Measurements from ENCODE around the gene ABCA4.

ABCA4 gene

GRCh38 chr1:94101613-94102525 lies 19.1 kb downstream of the ABCA4 start:
- Histone ChIP-seq H3K4me1 (ENCODE audit: control insufficient read depth in 1 of 2, insufficient read depth in 2 of 2, low read length in 2 of 2) (peaks cover 0 to under 1% of the 10 kb centered on the region in 2 donors), H3K4me3 (ENCODE audit: low read depth in 1 of 2, low read length in 2 of 2) (no peak overlapping the region), H3K27ac (ENCODE audit: low read length) (no peak overlapping the region), H3K9me3 (ENCODE audit: control insufficient read depth in 1 of 2, low read length in 2 of 2) (no peaks in the 10 kb centered on the region), H3K27me3 (ENCODE audit: low read depth, low read length) (no peaks in the 10 kb centered on the region), H3K36me3 (ENCODE audit: control insufficient read depth in 1 of 2, insufficient read depth in 2 of 2, low read length in 2 of 2) (no peaks in the 10 kb centered on the region)

- H3K36me3 ChIP-seq (ENCODE audit: control insufficient read depth in 1 of 2, insufficient read depth in 2 of 2, low read length in 2 of 2): no peaks in the 10 kb centered on the region
- no peaks in the 10 kb centered on the region for H3K9me3 ChIP-seq (ENCODE audit: control insufficient read depth in 1 of 2, low read length in 2 of 2)
- peaks cover 0 to 9% of the 10 kb centered on the region in 2 donors for H3K4me1 ChIP-seq (ENCODE audit: control insufficient read depth in 1 of 2, insufficient read depth in 2 of 2, low read length in 2 of 2)
- no peak overlapping the region for H3K27ac ChIP-seq (ENCODE audit: low read length)
- no peaks in the 10 kb centered on the region for H3K27me3 ChIP-seq (ENCODE audit: low read depth, low read length)
- no peak overlapping the region for H3K4me3 ChIP-seq (ENCODE audit: low read depth in 1 of 2, low read length in 2 of 2)
Measured at GRCh38 chr1:94100785-94101612, 19.9 kb downstream of the ABCA4 start.

- Histone ChIP-seq H3K9me3 (ENCODE audit: control insufficient read depth in 1 of 2, low read length in 2 of 2) (no peaks in the 10 kb centered on the region), H3K36me3 (ENCODE audit: control insufficient read depth in 1 of 2, insufficient read depth in 2 of 2, low read length in 2 of 2) (no peaks in the 10 kb centered on the region), H3K27me3 (ENCODE audit: low read depth, low read length) (no peaks in the 10 kb centered on the region), H3K4me3 (ENCODE audit: low read depth in 1 of 2, low read length in 2 of 2) (no peak overlapping the region), H3K27ac (ENCODE audit: low read length) (no peak overlapping the region), H3K4me1 (ENCODE audit: control insufficient read depth in 1 of 2, insufficient read depth in 2 of 2, low read length in 2 of 2) (peaks cover 0 to 17% of the 10 kb centered on the region in 2 donors)
Measured at GRCh38 chr1:94100129-94100784, 20.7 kb downstream of the ABCA4 start.

- Histone ChIP-seq H3K4me3 (ENCODE audit: low read depth in 1 of 2, low read length in 2 of 2) (no peak overlapping the region), H3K36me3 (ENCODE audit: control insufficient read depth in 1 of 2, insufficient read depth in 2 of 2, low read length in 2 of 2) (no peaks in the 10 kb centered on the region), H3K27ac (ENCODE audit: low read length) (no peak overlapping the region), H3K4me1 (ENCODE audit: control insufficient read depth in 1 of 2, insufficient read depth in 2 of 2, low read length in 2 of 2) (peaks cover 9 to 26% of the 10 kb centered on the region in 2 donors), H3K9me3 (ENCODE audit: control insufficient read depth in 1 of 2, low read length in 2 of 2) (no peaks in the 10 kb centered on the region), H3K27me3 (ENCODE audit: low read depth, low read length) (no peaks in the 10 kb centered on the region)
Measured at GRCh38 chr1:94099303-94099702, 21.6 kb downstream of the ABCA4 start.

- Histone ChIP-seq H3K36me3 (ENCODE audit: control insufficient read depth in 1 of 2, insufficient read depth in 2 of 2, low read length in 2 of 2) (no peaks in the 10 kb centered on the region), H3K4me3 (ENCODE audit: low read depth in 1 of 2, low read length in 2 of 2) (no peak overlapping the region), H3K27ac (ENCODE audit: low read length) (no peak overlapping the region), H3K27me3 (ENCODE audit: low read depth, low read length) (no peaks in the 10 kb centered on the region), H3K4me1 (ENCODE audit: control insufficient read depth in 1 of 2, insufficient read depth in 2 of 2, low read length in 2 of 2) (peaks cover 15 to 31% of the 10 kb centered on the region in 2 donors), H3K9me3 (ENCODE audit: control insufficient read depth in 1 of 2, low read length in 2 of 2) (no peaks in the 10 kb centered on the region)
Measured at GRCh38 chr1:94098585-94099111, 22.3 kb downstream of the ABCA4 start.

GRCh38 chr1:94096797-94097549 lies 24.0 kb downstream of the ABCA4 start:
- Histone ChIP-seq H3K4me3 (ENCODE audit: low read depth in 1 of 2, low read length in 2 of 2) (no peak overlapping the region), H3K27ac (ENCODE audit: low read length) (peak overlapping the region; percentile 32), H3K27me3 (ENCODE audit: low read depth, low read length) (no peaks in the 10 kb centered on the region), H3K36me3 (ENCODE audit: control insufficient read depth in 1 of 2, insufficient read depth in 2 of 2, low read length in 2 of 2) (no peaks in the 10 kb centered on the region), H3K9me3 (ENCODE audit: control insufficient read depth in 1 of 2, low read length in 2 of 2) (no peaks in the 10 kb centered on the region), H3K4me1 (ENCODE audit: control insufficient read depth in 1 of 2, insufficient read depth in 2 of 2, low read length in 2 of 2) (peaks cover 16 to 31% of the 10 kb centered on the region in 2 donors)

GRCh38 chr1:94095744-94096469 lies 25.0 kb downstream of the ABCA4 start:
- H3K36me3 ChIP-seq (ENCODE audit: control insufficient read depth in 1 of 2, insufficient read depth in 2 of 2, low read length in 2 of 2): no peaks in the 10 kb centered on the region
- H3K27me3 ChIP-seq (ENCODE audit: low read depth, low read length): no peaks in the 10 kb centered on the region
- H3K9me3 ChIP-seq (ENCODE audit: control insufficient read depth in 1 of 2, low read length in 2 of 2): no peaks in the 10 kb centered on the region
- H3K4me1 ChIP-seq (ENCODE audit: control insufficient read depth in 1 of 2, insufficient read depth in 2 of 2, low read length in 2 of 2): peaks cover 16 to 31% of the 10 kb centered on the region in 2 donors
- H3K4me3 ChIP-seq (ENCODE audit: low read depth in 1 of 2, low read length in 2 of 2): peak overlapping the region in 1 of 2 donors; percentile 38
- peak overlapping the region; percentile 73 for H3K27ac ChIP-seq (ENCODE audit: low read length)

- H3K27ac ChIP-seq (ENCODE audit: low read length): peak overlapping the region; percentile 73
- H3K9me3 ChIP-seq (ENCODE audit: control insufficient read depth in 1 of 2, low read length in 2 of 2): no peaks in the 10 kb centered on the region
- peaks cover 16 to 31% of the 10 kb centered on the region in 2 donors for H3K4me1 ChIP-seq (ENCODE audit: control insufficient read depth in 1 of 2, insufficient read depth in 2 of 2, low read length in 2 of 2)
- H3K4me3 ChIP-seq (ENCODE audit: low read depth in 1 of 2, low read length in 2 of 2): peak overlapping the region in 1 of 2 donors; percentile 38
- no peaks in the 10 kb centered on the region for H3K27me3 ChIP-seq (ENCODE audit: low read depth, low read length)
- H3K36me3 ChIP-seq (ENCODE audit: control insufficient read depth in 1 of 2, insufficient read depth in 2 of 2, low read length in 2 of 2): no peaks in the 10 kb centered on the region
Measured at GRCh38 chr1:94095112-94095637, 25.8 kb downstream of the ABCA4 start.

- H3K27ac ChIP-seq (ENCODE audit: low read length): peak overlapping the region; percentile 73
- no peaks in the 10 kb centered on the region for H3K36me3 ChIP-seq (ENCODE audit: control insufficient read depth in 1 of 2, insufficient read depth in 2 of 2, low read length in 2 of 2)
- H3K9me3 ChIP-seq (ENCODE audit: control insufficient read depth in 1 of 2, low read length in 2 of 2): no peaks in the 10 kb centered on the region
- H3K4me3 ChIP-seq (ENCODE audit: low read depth in 1 of 2, low read length in 2 of 2): peak overlapping the region; percentile 11 to 38
- no peaks in the 10 kb centered on the region for H3K27me3 ChIP-seq (ENCODE audit: low read depth, low read length)
- peaks cover 16 to 31% of the 10 kb centered on the region in 2 donors for H3K4me1 ChIP-seq (ENCODE audit: control insufficient read depth in 1 of 2, insufficient read depth in 2 of 2, low read length in 2 of 2)
Measured at GRCh38 chr1:94094469-94095111, 26.4 kb downstream of the ABCA4 start.
